CD4-positive, CD25-positive, alpha-beta regulatory T cell (primary cell): ENCODE measurements around the gene KCTD5. TPM values are rescaled to one million over a fixed set of nuclear protein-coding genes. Genes with fewer than 3 reads are reported as not detected.

Experiments used
- ATAC-seq, 2 donors: fragments of 150-1000 bp; cut with Tn5 transposase; one replicate each; pipeline ENCODE4 v1.10.0; 2021; ENCODE audit warnings: low read depth in 2 of 2, moderate number of reproducible peaks in 2 of 2, moderate library complexity in 1 of 2
- DNase-seq, 3 donors: peaks; one replicate each; pipeline versions ENCODE4 v3.0.0 to v3.0.0-alpha.2; 2012 to 2022; ENCODE audit warnings: mixed read lengths in 1 of 3
- H3K27ac ChIP-seq: one replicate; pipeline ENCODE4 v1.7.0; 2013; ENCODE audit warnings: mild to moderate bottlenecking, low read length; ENCODE audit not compliant: insufficient read depth, poor library complexity, severe bottlenecking
- H3K27me3 ChIP-seq: one replicate; pipeline ENCODE4 v1.7.0; 2013; ENCODE audit warnings: low read length; ENCODE audit not compliant: control insufficient read depth, insufficient read depth
- H3K36me3 ChIP-seq: one replicate; pipeline ENCODE4 v1.7.0; 2013; ENCODE audit warnings: mild to moderate bottlenecking, low read length, moderate library complexity; ENCODE audit not compliant: control insufficient read depth, insufficient read depth
- H3K4me1 ChIP-seq: 2 replicates; pipeline ENCODE4 v1.7.0; 2013; ENCODE audit warnings: mild to moderate bottlenecking, low read length; ENCODE audit not compliant: insufficient read depth, control insufficient read depth, poor library complexity, severe bottlenecking
- H3K4me3 ChIP-seq: one replicate; pipeline ENCODE4 v1.7.0; 2013; ENCODE audit warnings: low read depth, mild to moderate bottlenecking, low read length, moderate library complexity
- H3K9me3 ChIP-seq, 2 experiments: 1 replicate in 1 of 2; 2 replicates in 1 of 2; pipeline ENCODE4 v1.7.0; 2013; ENCODE audit warnings: low read length in 2 of 2, mild to moderate bottlenecking in 1 of 2, moderate library complexity in 1 of 2; ENCODE audit not compliant: control insufficient read depth in 2 of 2
- H3K27ac Mint-ChIP-seq, 3 donors: one replicate each; pipeline ENCODE4 v1.8.0; 2020 to 2022; ENCODE audit warnings: mild to moderate bottlenecking in 3 of 3, mixed read lengths in 3 of 3, moderate library complexity in 2 of 3
- H3K27me3 Mint-ChIP-seq: one replicate; pipeline ENCODE4 v1.8.0; 2022; ENCODE audit warnings: mild to moderate bottlenecking, mixed read lengths
- H3K36me3 Mint-ChIP-seq: one replicate; pipeline ENCODE4 v1.8.0; 2020; ENCODE audit warnings: mixed read lengths
- H3K4me1 Mint-ChIP-seq, 4 donors: one replicate each; pipeline ENCODE4 v1.8.0; 2020 to 2022; ENCODE audit warnings: mixed read lengths in 4 of 4, mild to moderate bottlenecking in 1 of 4
- H3K4me3 Mint-ChIP-seq, 4 donors: one replicate each; pipeline ENCODE4 v1.8.0; 2020 to 2022; ENCODE audit warnings: mild to moderate bottlenecking in 4 of 4, mixed read lengths in 4 of 4, moderate library complexity in 3 of 4
- H3K9me3 Mint-ChIP-seq, 7 donors: one replicate each; pipeline ENCODE4 v1.8.0; 2020 to 2022; ENCODE audit warnings: mixed read lengths in 7 of 7, mild to moderate bottlenecking in 3 of 7, moderate library complexity in 2 of 7
- polyA plus RNA-seq, 4 donors: library from polyadenylated mRNA; unstranded; fragments of 300-500 nt; fragmentation: Illumina TruSeq; gene quantifications; one replicate each; pipeline ENCODE4 v1.2.3, GENCODE V29; 2021
- total RNA-seq: library from RNA; stranded (reverse); gene quantifications from one replicate; pipeline ENCODE4 v1.2.3, GENCODE V29; 2022

The KCTD5 gene
- total and polyA plus RNA-seq, 5 donors from 2014 or later = 17.5 to 26.4 (median 22.1) TPM

GRCh38 chr16:2756288-2757015 lies 74.1 kb downstream of the KCTD5 start:
- Histone ChIP-seq H3K27me3 (no peaks in the 10 kb centered on the region), H3K4me3 (no peak overlapping the region), H3K36me3 (peaks cover 56% of the 10 kb centered on the region), H3K27ac (peak overlapping the region; percentile 35), H3K9me3 (peaks cover 0 to 5% of the 10 kb centered on the region in 2 experiments), H3K4me1 (peaks cover 46% of the 10 kb centered on the region)
- no peaks in the 10 kb centered on the region for H3K27me3 Mint-ChIP-seq
- ATAC-seq = no peak
- peak overlapping the region; percentile 5 to 97 (median 86) for H3K4me3 Mint-ChIP-seq
- H3K4me1 Mint-ChIP-seq = peaks cover 40 to 69% (median 50%) of the 10 kb centered on the region in 4 donors
- no peak for DNase-seq
- H3K36me3 Mint-ChIP-seq = peaks cover 69% of the 10 kb centered on the region
- peaks cover 0 to 7% (median 0%) of the 10 kb centered on the region in 7 donors for H3K9me3 Mint-ChIP-seq
- H3K27ac Mint-ChIP-seq = peak overlapping the region in 2 of 3 donors; percentile 21 to 34

DNA sequence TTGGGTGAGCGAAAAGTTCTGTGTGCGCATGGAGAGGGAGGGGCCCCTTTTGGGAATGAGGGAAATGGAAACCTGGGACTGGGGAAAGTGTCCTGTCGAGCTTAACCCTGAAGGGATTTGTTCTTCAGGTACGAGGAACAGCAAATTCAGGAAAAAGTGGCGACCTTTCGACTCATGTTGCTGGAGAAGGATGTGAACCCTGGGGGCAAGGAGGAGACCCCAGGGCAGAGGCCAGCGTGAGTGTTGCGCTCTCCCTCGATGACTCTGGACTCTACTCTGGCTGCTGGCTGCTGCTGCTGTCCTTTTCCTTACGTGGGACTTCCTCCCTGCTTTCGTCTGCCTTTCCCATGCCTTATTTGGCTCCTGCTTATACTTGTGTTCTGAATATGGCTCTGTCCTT lies 75.0 kb downstream of the KCTD5 start:
- H3K4me1 Mint-ChIP-seq = peaks cover 40 to 62% (median 50%) of the 10 kb centered on the region in 4 donors
- no peaks in the 10 kb centered on the region for H3K27me3 Mint-ChIP-seq
- DNase-seq (no peak), ATAC-seq (no peak)
- H3K9me3 Mint-ChIP-seq = peaks cover 0 to 6% (median 0%) of the 10 kb centered on the region in 7 donors
- H3K36me3 Mint-ChIP-seq = peaks cover 78% of the 10 kb centered on the region
- peaks cover 42% of the 10 kb centered on the region for H3K4me1 ChIP-seq
- H3K9me3 ChIP-seq = no peaks in the 10 kb centered on the region
- H3K4me3 ChIP-seq = no peak overlapping the region
- no peak overlapping the region for H3K27ac Mint-ChIP-seq
- peak overlapping the region in 1 of 4 donors; percentile 97 for H3K4me3 Mint-ChIP-seq
- peaks cover 65% of the 10 kb centered on the region for H3K36me3 ChIP-seq
- no peaks in the 10 kb centered on the region for H3K27me3 ChIP-seq
- H3K27ac ChIP-seq = no peak overlapping the region

Other genes with a start within 250 kb of the KCTD5 start
- gene TEDC2, start 222.4 kb upstream of the KCTD5 start, total RNA-seq = not detected
- 1 to 10 TPM in 1 of 4 donors, under 1 TPM in 2, not detected in 1; 0.41 to 1.4 (median 0.67) TPM for gene TEDC2, start 222.4 kb upstream of the KCTD5 start, polyA plus RNA-seq
- not detected for gene NTN3, start 211.2 kb upstream of the KCTD5 start, total RNA-seq
- not detected for gene NTN3, start 211.2 kb upstream of the KCTD5 start, polyA plus RNA-seq
- gene TBC1D24, start 207.4 kb upstream of the KCTD5 start, total RNA-seq = 5.8 TPM
- 1 to 10 TPM in 3 of 4 donors, under 1 TPM in 1; 0.84 to 1.6 (median 1.2) TPM for gene TBC1D24, start 207.4 kb upstream of the KCTD5 start, polyA plus RNA-seq
- gene ATP6V0C, start 168.6 kb upstream of the KCTD5 start, total RNA-seq = 188 TPM
- 10 to 100 TPM; 62.1 to 83.4 (median 68.6) TPM for gene ATP6V0C, start 168.6 kb upstream of the KCTD5 start, polyA plus RNA-seq
- 239 TPM for gene AMDHD2, start 162.2 kb upstream of the KCTD5 start, total RNA-seq
- gene AMDHD2, start 162.2 kb upstream of the KCTD5 start, polyA plus RNA-seq = 10 to 100 TPM; 18.3 to 19.5 (median 18.7) TPM
- 0.27 TPM for gene CEMP1, start 151.1 kb upstream of the KCTD5 start, total RNA-seq
- 1 to 10 TPM; 3.0 to 3.8 (median 3.7) TPM for gene CEMP1, start 151.1 kb upstream of the KCTD5 start, polyA plus RNA-seq
- 57.4 TPM for gene PDPK1, start 144.5 kb upstream of the KCTD5 start, total RNA-seq
- gene PDPK1, start 144.5 kb upstream of the KCTD5 start, polyA plus RNA-seq = 10 to 100 TPM; 28.0 to 33.7 (median 30.2) TPM
- 0.81 TPM for gene PRSS27, start 37.7 kb downstream of the KCTD5 start, total RNA-seq
- under 1 TPM in 2 of 4 donors, not detected in 2; 0.13 to 0.14 TPM for gene PRSS27, start 37.7 kb downstream of the KCTD5 start, polyA plus RNA-seq
- gene SRRM2, start 70.1 kb downstream of the KCTD5 start, total RNA-seq = 1,344 TPM
- 10 to 100 TPM; 29.8 to 40.2 (median 36.4) TPM for gene SRRM2, start 70.1 kb downstream of the KCTD5 start, polyA plus RNA-seq
- 96.5 TPM for gene ELOB, start 94.8 kb downstream of the KCTD5 start, total RNA-seq
- gene ELOB, start 94.8 kb downstream of the KCTD5 start, polyA plus RNA-seq = 100 to 1,000 TPM; 250 to 359 (median 297) TPM
- not detected for gene PRSS33, start 105.0 kb downstream of the KCTD5 start, total RNA-seq
- not detected for gene PRSS33, start 105.0 kb downstream of the KCTD5 start, polyA plus RNA-seq
- gene PRSS41, start 115.9 kb downstream of the KCTD5 start, total RNA-seq = not detected
- gene PRSS41, start 115.9 kb downstream of the KCTD5 start, polyA plus RNA-seq = not detected
- not detected for gene PRSS21, start 134.7 kb downstream of the KCTD5 start, total RNA-seq
- 1 to 10 TPM in 3 of 4 donors, under 1 TPM in 1; 0.43 to 8.4 (median 4.1) TPM for gene PRSS21, start 134.7 kb downstream of the KCTD5 start, polyA plus RNA-seq
- not detected for gene ZG16B, start 147.8 kb downstream of the KCTD5 start, total RNA-seq
- 1 to 10 TPM in 2 of 4 donors, under 1 TPM in 2; 0.60 to 2.4 (median 1.4) TPM for gene ZG16B, start 147.8 kb downstream of the KCTD5 start, polyA plus RNA-seq
- gene PRSS22, start 175.6 kb downstream of the KCTD5 start, total RNA-seq = not detected
- gene PRSS22, start 175.6 kb downstream of the KCTD5 start, polyA plus RNA-seq = not detected
- 12.8 TPM for gene FLYWCH2, start 200.7 kb downstream of the KCTD5 start, total RNA-seq
- 10 to 100 TPM; 14.8 to 27.1 (median 18.3) TPM for gene FLYWCH2, start 200.7 kb downstream of the KCTD5 start, polyA plus RNA-seq
- 74.8 TPM for gene FLYWCH1, start 229.4 kb downstream of the KCTD5 start, total RNA-seq
- gene FLYWCH1, start 229.4 kb downstream of the KCTD5 start, polyA plus RNA-seq = 10 to 100 TPM in 3 of 4 donors, 1 to 10 TPM in 1; 6.6 to 13.7 (median 12.7) TPM